ENCODE data around the gene ABL1.

GRCh38 chr9:130932255-130933079 is 97.4 kb downstream of the ABL1 start:
- TF ChIP-seq ISL1 (CRISPR knock-in tag; IDR thresholded peaks at IDR 0.05) = no peak
- TF ChIP-seq PATZ1 (CRISPR knock-in tag; IDR thresholded peaks at IDR 0.05; ENCODE audit: borderline replicate concordance) = no peak
- no peak for TF ChIP-seq ZNF70 (CRISPR knock-in tag; IDR thresholded peaks at IDR 0.05)
- no peak for TF ChIP-seq CSRNP3 (CRISPR knock-in tag; IDR thresholded peaks at IDR 0.05)
- no peak for TF ChIP-seq ZFP3 (CRISPR knock-in tag; IDR thresholded peaks at IDR 0.05)
- no peak for TF ChIP-seq RARB (CRISPR knock-in tag; IDR thresholded peaks at IDR 0.05)
- no peak for TF ChIP-seq SNAI2 (CRISPR knock-in tag; IDR thresholded peaks at IDR 0.05)
- no peak for TF ChIP-seq ARNTL (CRISPR knock-in tag; IDR thresholded peaks at IDR 0.05; ENCODE audit: borderline replicate concordance, low read depth)
- TF ChIP-seq TOX (CRISPR knock-in tag; IDR thresholded peaks at IDR 0.05; ENCODE audit: borderline replicate concordance) = no peak
- TF ChIP-seq TCF4 (CRISPR knock-in tag; IDR thresholded peaks at IDR 0.05; ENCODE audit: borderline replicate concordance) = no peak
- no peak for TF ChIP-seq ZNF565 (CRISPR knock-in tag; conservative IDR thresholded peaks at IDR 0.05; ENCODE audit: low read depth)
